ENCODE data around the gene ASB8.

GRCh38 chr12:48202766-48203165 lies 45.5 kb upstream of the ASB8 start:
- TF ChIP-seq CTCF (conservative IDR thresholded peaks at IDR 0.05; ENCODE audit: low read depth, low read length), result no peak
- no peak for TF ChIP-seq EZH2 (IDR thresholded peaks at IDR 0.05; ENCODE audit: low read length, unreplicated experiment)
- no peak for TF ChIP-seq EZH2phosphoT487 (IDR thresholded peaks at IDR 0.05; ENCODE audit: borderline replicate concordance, low read length)
